Small intestine (tissue), 7 donors: ENCODE data around the gene STIL. TPM values are rescaled to one million over a fixed set of nuclear protein-coding genes. Genes with fewer than 3 reads are reported as not detected.
"Not testable (repeated sequence)": the region's sequence is repeated elsewhere in the genome, so short reads cannot be mapped to it uniquely, and the experiment has no call there.

ENCODE experiments used
- DNase-seq, 2 donors: peaks; one replicate each; pipeline versions ENCODE4 v3.0.0 to v3.0.0-alpha.2; 2013
- FAIRE-seq: peaks from 2 replicates; lab custom pipeline; 2012; peaks lifted over from hg19 to GRCh38; lab: Jason Lieb, UNC
- H3K27ac ChIP-seq, 3 donors: one replicate each; pipeline ENCODE4 v1.5.1; 2013; ENCODE audit warnings: low read length in 2 of 3, mild to moderate bottlenecking in 2 of 3, control low read depth in 1 of 3, inconsistent platforms in 1 of 3, low read depth in 1 of 3, moderate library complexity in 1 of 3
- H3K27me3 ChIP-seq, 3 donors: one replicate each; pipeline ENCODE4 v1.6.1; 2013; ENCODE audit warnings: low read length in 3 of 3, inconsistent platforms in 1 of 3; ENCODE audit not compliant: control insufficient read depth in 3 of 3, insufficient read depth in 3 of 3
- H3K36me3 ChIP-seq, 3 donors: one replicate each; pipeline ENCODE4 v1.6.1; 2013; ENCODE audit warnings: low read length in 3 of 3, inconsistent platforms in 1 of 3, low read depth in 1 of 3, mild to moderate bottlenecking in 1 of 3, moderate library complexity in 1 of 3; ENCODE audit not compliant: control insufficient read depth in 3 of 3, insufficient read depth in 2 of 3
- H3K4me1 ChIP-seq, 3 donors: one replicate each; pipeline ENCODE4 v1.6.1; 2013; ENCODE audit warnings: low read length in 2 of 3, inconsistent platforms in 1 of 3, low read depth in 1 of 3, mild to moderate bottlenecking in 1 of 3, moderate library complexity in 1 of 3; ENCODE audit not compliant: control insufficient read depth in 3 of 3, insufficient read depth in 2 of 3
- H3K4me3 ChIP-seq, 3 donors: one replicate each; pipeline ENCODE4 v1.5.1; 2013; ENCODE audit warnings: low read length in 3 of 3, control low read depth in 1 of 3, inconsistent platforms in 1 of 3, low read depth in 1 of 3, mild to moderate bottlenecking in 1 of 3, moderate library complexity in 1 of 3
- H3K9me3 ChIP-seq, 2 donors: one replicate each; pipeline ENCODE4 v1.6.1; 2013; ENCODE audit warnings: low read depth in 1 of 2, low read length in 1 of 2; ENCODE audit not compliant: control insufficient read depth in 2 of 2, insufficient read depth in 1 of 2
- WGBS, 3 donors: extraction: QIAGEN DNeasy Blood & Tissue Kit; methylation state at CpG; one replicate each; pipeline ENCODE4 v1.1.7; 2013; 5-methylcytosine and 5-hydroxymethylcytosine counted together
- polyA plus RNA-seq, 4 donors: library from polyadenylated mRNA; stranded (reverse) in 3 of 4; unstranded in 1 of 4; fragments of 200-250 nt in 3 of 4; fragments of 120-200 nt in 1 of 4; gene quantifications; one replicate each; pipeline versions ENCODE4 v1.2.1 to v1.2.3, GENCODE V29; 2013
- donor health status: healthy with polysubstance abuse.
- donor health status: control.
- donor health status: control.
- donor health status: Bipolar disorder and iron deficiency.
- donor health status: healthy.

STIL gene
- polyA plus RNA-seq, 4 donors, result 0.54 to 5.5 (median 3.2) TPM

DNA sequence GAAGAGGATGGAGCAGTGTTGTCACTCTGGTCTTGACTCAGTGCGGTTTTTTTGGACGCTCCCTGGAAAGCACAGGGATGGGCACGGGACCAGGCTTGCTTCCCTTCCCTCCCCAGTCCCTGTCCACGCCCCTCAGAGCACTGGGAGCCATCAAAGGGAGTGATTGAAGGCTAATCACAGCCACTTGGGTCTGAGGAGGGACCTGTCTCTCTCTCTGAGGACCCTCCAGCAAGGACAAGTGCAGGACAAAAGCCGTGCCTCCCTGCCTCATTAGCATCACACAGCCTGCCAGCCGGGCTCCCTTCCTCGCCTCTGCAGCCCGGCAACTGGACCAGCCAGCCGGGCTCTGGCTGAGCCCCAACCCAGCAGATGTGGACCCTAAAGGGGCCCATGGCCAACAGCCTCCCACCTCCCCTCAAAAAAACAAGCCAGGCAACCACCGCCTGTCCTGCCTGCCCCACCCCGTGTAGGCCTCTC is 105.5 kb downstream of the STIL start:
- no peak overlapping the region for H3K27ac ChIP-seq
- 54 to 74% (median 64%) methylated on average over 11 of the region's 11 CpGs for WGBS, 3 donors
- H3K27me3 ChIP-seq, result peaks cover 0 to 22% (median 2%) of the 10 kb centered on the region in 3 donors
- H3K4me3 ChIP-seq, result no peak overlapping the region
- FAIRE-seq (no peak), DNase-seq (no peak)
- H3K36me3 ChIP-seq, result no peaks in the 10 kb centered on the region
- H3K9me3 ChIP-seq, result no peaks in the 10 kb centered on the region
- H3K4me1 ChIP-seq, result no peaks in the 10 kb centered on the region

GRCh38 chr1:47207803-47208373 is 106.1 kb downstream of the STIL start:
- H3K27me3 ChIP-seq, result peaks cover 0 to 22% (median 2%) of the 10 kb centered on the region in 3 donors
- H3K27ac ChIP-seq, result no peak overlapping the region
- no peak overlapping the region for H3K4me3 ChIP-seq
- no peaks in the 10 kb centered on the region for H3K4me1 ChIP-seq
- no peaks in the 10 kb centered on the region for H3K36me3 ChIP-seq
- 62 to 64% (median 63%) methylated on average over 8 of the region's 8 CpGs for WGBS, 3 donors
- no peak for DNase-seq
- no peaks in the 10 kb centered on the region for H3K9me3 ChIP-seq
- no peak for FAIRE-seq

GRCh38 chr1:47205918-47206317 is 108.0 kb downstream of the STIL start:
- peaks cover 0 to 22% (median 2%) of the 10 kb centered on the region in 3 donors for H3K27me3 ChIP-seq
- WGBS, 3 donors, result 84 to 91% (median 89%) methylated on average over 5 of the region's 5 CpGs
- no peak for DNase-seq

GRCh38 chr1:47203504-47203903 is 110.4 kb downstream of the STIL start:
- not testable (repeated sequence) for FAIRE-seq, H3K27ac ChIP-seq, H3K36me3 ChIP-seq, H3K9me3 ChIP-seq, DNase-seq, H3K4me3 ChIP-seq, H3K4me1 ChIP-seq
- 22 to 58% (median 53%) methylated on average over 2 of the region's 2 CpGs for WGBS, 3 donors
- peaks cover 0 to 26% (median 2%) of the 10 kb centered on the region in 3 donors for H3K27me3 ChIP-seq

More at GRCh38 chr1:47205918-47206317, 108.0 kb downstream of the STIL start:
- no peak for FAIRE-seq
- no peak overlapping the region for H3K4me3 ChIP-seq
- no peaks in the 10 kb centered on the region for H3K36me3 ChIP-seq
- no peaks in the 10 kb centered on the region for H3K9me3 ChIP-seq
- no peak overlapping the region for H3K27ac ChIP-seq
- no peaks in the 10 kb centered on the region for H3K4me1 ChIP-seq

GRCh38 chr1:47201179-47201578 is 112.8 kb downstream of the STIL start:
- DNase-seq, result no peak

More at GRCh38 chr1:47201179-47201578, 112.8 kb downstream of the STIL start:
- Histone ChIP-seq H3K4me3 (no peak overlapping the region), H3K9me3 (no peaks in the 10 kb centered on the region), H3K4me1 (no peaks in the 10 kb centered on the region), H3K27me3 (peaks cover 0 to 19% (median 0%) of the 10 kb centered on the region in 3 donors), H3K27ac (no peak overlapping the region), H3K36me3 (no peaks in the 10 kb centered on the region)
- FAIRE-seq, result no peak
- WGBS, 3 donors, result 51 to 71% (median 68%) methylated on average over 4 of the region's 4 CpGs

Other genes starting within 250 kb of the STIL start
- under 1 TPM in 2 of 4 donors, not detected in 2; 0.06 to 0.10 TPM for gene CYP4Z1, start 246.9 kb downstream of the STIL start, polyA plus RNA-seq
- gene CYP4A22, start 176.7 kb downstream of the STIL start, polyA plus RNA-seq, result 1 to 10 TPM in 1 of 4 donors, under 1 TPM in 2, not detected in 1; 0.01 to 1.3 (median 0.54) TPM
- 100 to 1,000 TPM in 1 of 4 donors, 10 to 100 TPM in 1, 1 to 10 TPM in 2; 5.1 to 134 (median 14.0) TPM for gene PDZK1IP1, start 124.1 kb downstream of the STIL start, polyA plus RNA-seq
- gene TAL1, start 81.9 kb downstream of the STIL start, polyA plus RNA-seq, result 1 to 10 TPM in 2 of 4 donors, under 1 TPM in 2; 0.27 to 4.7 (median 0.92) TPM
- 100 to 1,000 TPM; 130 to 257 (median 165) TPM for gene CMPK1, start 19.6 kb upstream of the STIL start, polyA plus RNA-seq
- gene FOXE3, start 102.1 kb upstream of the STIL start, polyA plus RNA-seq, result not detected
- gene FOXD2, start 123.9 kb upstream of the STIL start, polyA plus RNA-seq, result 1 to 10 TPM in 1 of 4 donors, under 1 TPM in 3; 0.19 to 2.1 (median 0.25) TPM